Islet of Langerhans (tissue), 1 donor: ENCODE data around the gene LUZP2.

Experiments used
- FAIRE-seq: peaks from one replicate; lab custom pipeline; 2011; peaks lifted over from hg19 to GRCh38; lab: Jason Lieb, UNC

LUZP2 gene

DNA sequence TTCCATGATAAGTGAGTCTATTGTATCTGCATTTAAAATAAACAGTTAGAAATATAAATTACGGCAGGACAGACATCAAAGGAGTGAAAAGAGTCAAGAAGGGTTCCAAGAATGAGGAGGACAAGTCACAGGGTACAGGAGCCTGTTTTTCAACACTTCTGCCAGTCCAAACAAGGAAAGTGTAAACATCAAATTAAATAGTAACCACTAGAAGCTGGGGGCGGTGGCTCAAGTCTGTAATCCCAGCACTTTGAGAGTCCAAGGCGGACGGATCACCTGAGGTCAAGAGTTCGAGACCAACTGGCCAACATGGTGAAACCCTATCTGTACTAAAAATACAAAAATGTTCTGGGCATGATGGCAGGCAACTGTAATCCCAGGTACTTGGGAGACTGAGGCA lies 219.6 kb downstream of the LUZP2 start:
- no peak for FAIRE-seq

DNA sequence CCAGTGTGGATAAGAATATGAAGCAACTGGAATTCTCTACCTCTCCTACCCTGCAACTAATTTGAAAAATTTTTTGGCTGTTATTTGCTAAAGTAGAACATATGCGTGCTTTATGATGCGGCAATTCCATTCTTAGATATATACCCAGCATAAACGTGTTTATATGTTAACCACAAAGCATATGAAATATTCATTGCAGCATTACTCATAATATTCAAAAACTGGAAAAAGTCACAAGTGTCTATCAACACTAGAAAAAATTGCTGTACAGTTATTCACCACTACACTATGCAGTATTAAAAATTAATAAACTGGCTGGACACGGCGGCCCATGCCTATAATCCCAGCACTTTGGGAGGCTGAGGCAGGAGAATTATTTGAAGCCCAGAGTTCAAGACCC lies 226.4 kb downstream of the LUZP2 start:
- no peak for FAIRE-seq

DNA sequence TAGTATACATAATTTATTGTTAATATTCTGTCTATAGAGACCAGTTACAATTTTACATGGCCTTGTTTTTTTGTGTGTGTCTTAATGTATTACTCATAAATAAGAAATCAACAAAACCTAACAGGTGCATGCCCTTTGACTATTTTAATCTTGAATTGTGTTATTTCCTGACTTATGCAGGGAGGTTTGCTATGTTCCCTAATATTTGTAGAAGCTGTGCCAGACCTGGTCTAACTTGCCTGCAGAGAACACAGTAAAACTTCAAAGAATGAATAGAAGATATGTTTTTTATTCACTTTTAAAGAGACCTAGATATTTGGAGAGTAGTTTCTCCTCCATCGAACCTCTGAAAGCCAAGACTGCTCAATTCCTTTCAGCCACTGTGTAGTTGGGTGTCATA lies 234.7 kb downstream of the LUZP2 start:
- FAIRE-seq, result no peak

DNA sequence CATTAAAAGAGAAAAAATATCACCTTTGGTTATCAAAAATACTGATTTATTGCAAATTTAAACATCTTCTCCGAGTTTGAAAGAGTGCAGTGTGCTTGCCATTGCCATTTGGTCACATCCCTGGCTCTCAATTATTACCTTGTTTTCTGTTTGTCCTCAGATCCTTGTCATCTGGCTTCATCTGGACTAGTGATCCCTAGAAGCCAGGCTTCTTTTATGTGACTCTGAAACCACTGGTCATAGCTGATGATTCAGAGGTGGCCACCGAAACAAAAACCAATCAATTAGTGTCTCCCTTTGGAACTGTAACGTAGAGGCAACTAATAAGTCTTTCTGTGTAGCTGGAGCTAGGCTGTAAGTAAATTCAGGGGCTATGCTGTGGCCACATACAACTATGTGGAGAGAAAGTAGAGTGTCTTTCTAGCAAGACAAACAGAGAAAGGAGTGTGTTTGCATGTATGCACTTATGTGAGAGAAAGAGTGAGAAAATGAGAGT lies 237.9 kb downstream of the LUZP2 start:
- FAIRE-seq, result no peak

DNA sequence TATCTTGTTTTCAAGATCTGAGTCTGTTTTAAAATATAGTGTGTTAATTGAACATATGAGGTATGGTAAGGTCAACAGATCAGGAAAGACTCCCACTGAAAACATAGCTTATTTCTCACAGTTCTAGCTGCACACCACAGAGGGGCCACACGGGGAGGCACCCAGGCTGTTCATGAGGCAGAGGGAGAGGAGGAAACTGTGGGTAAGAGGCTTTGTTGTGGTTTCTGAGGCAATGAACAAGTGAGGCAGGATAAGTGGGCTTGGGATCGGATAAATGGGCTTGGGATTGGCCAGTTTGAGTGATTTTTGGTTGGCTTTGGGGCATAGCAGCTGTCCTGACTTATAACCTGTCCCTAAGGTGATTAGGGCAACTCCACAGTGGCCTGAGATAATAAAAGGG lies 242.1 kb downstream of the LUZP2 start:
- FAIRE-seq, result no peak

DNA sequence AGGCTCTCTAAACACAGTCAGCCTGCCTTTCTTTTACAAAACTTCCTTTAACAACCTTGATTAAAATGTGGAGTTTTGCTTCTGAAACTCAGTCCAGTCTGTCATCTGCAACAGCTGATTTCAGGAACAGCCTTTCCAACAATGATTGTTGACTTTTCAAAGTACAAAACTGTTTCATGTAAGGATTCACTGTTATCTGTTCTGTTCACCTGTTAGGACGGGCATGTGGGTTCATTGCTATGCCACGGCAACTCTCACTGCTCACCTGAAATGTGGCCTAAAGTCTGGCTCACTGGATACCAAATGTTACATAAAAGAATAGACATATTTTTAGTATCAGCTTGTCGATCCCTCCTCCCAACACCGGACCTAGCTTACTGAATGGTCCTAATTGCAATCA lies 242.8 kb downstream of the LUZP2 start:
- no peak for FAIRE-seq

DNA sequence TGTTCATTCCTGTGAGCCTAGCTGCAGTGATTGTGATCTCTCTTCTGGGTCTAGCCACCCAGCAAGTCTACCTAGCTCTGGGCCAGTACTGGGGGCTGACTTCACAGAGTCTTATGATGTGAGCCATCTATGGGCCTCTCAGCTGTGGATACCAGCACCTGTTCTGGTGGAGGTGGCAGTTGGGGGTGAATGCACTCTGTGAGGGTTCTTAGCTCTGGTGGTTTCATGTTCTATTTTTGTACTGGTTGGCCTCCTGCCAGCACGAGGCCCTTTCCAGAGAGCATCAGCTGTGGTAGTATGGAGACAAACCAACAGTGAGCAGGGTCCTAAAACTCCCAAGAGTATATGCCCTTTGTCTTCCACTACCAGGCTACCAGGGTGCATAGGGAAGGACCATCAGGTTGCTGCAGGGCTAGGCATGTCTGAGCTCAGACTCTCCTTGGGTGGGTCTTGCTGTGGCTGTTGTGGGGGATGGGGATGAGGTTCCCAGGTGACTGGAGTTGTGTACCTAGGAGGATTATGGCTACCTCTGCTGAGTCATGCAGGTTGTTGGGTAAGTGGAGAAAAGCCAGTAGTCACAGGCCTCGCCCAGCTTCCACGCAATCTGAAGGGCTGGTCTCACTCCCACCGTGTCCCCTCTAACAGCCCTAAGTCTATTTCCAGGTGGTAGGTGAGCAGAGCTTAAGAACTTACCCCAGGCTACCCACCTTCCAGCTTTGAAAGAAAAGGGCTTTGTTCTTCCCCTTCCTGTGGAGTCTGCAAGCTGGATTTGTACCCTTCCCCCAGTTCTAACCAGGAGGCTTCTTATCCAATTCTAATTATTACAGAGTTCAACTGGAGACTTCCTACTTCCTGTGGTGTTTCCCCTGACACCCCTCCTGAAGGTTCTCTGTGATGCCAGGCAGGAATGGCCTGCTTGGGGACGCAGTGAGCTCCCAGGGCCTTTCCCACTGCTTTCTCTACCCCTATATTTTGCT lies 250.7 kb downstream of the LUZP2 start:
- FAIRE-seq, result no peak

DNA sequence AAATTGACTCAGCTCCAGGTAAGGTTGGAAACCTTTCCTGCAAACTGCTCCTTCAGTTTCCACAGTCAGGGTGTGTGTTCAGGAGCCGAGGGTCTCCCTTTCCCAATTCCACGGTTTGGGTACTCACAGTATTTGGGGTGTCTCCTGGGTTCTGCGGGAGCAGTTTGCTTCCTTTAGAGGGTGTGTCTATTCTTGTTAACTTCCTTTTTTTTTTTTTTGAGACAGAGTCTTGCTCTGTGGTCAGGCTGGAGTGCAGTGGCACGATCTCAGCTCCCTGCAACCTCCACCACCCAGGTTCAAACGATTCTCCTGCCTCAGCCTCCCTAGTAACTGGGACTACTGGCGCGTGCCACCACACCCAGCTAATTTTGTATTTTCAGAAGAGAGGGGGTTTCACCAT lies 251.4 kb downstream of the LUZP2 start:
- no peak for FAIRE-seq

DNA sequence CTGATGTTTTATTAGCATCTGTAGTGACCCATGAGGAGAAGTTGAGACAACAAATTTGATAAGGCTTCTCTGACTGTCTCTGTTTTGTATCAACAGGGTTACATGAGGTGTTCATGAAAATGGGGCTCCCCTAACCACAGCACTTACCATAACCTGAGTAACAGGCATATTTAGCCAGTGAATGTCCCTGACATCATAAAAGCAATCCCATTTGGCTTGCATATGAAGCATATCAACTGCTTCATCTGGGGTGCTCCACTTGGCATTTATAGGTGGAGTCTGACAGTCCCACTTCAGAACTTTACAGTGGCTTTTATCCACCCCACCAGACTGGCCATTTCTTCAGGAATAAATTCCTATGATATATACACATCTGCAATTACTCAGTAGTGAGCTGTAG lies 257.6 kb downstream of the LUZP2 start:
- no peak for FAIRE-seq

DNA sequence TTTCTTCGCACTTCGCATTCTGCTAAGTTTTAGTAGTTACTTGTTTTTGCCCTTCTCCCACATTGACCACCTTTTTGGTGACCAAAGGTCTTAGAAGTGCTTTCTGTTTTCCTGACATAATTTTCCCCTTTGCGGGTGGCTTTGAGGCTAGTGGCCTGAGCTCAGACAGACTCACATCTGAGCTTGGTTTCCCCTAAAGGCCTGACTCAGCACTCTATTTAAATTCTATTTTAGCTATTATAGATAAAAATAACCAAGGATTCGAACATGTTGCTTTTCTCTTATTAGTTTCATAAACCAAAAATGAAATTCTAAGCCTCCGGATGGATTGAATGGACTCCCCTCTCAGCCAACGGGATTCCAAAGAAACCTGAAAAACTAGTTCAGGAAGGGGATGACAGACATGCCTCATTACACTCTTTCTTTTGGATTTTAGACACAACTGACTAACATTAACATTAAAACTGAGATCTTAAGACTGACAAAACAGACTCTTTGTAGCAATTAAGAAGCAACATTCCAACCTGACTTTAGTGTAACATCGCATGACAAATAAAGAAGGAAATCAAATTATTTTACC lies 258.5 kb downstream of the LUZP2 start:
- FAIRE-seq, result no peak

DNA sequence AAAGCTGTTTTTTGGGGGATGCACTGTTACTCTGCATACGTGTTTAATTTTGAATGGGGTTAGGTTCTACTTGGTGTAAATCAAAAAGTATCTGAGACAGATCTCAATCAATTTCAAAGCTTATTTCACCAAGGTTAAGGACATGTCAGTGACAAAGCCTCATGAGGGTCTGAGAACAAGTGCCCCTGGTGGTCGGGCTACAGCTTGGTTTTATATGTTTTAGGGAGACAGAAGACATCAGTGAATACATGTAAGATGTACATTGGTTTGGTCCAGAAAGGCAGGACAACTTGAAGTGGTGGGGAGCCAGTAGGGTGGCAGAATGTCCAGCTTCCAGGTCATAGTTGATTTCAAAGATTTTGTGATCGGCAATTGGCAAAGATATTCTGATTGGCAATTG lies 262.9 kb downstream of the LUZP2 start:
- FAIRE-seq, result no peak

DNA sequence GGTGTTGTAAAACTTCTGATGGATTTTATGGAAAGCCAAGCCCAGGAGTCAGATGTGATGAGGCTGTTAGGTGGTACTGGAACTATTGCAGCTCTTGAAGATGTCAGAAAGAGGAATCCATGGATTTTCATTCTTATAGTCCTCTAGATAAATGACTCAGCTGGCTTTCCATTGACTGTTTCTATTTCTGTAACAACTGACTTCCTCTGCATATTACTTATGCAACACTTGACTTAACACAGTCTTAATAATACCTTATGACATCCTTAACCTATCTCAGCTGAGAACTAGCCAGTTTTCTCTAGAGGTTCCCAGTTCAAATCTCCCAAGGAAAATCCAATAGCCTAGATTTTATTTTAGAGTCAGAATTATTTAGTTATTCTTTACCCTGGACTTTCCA lies 263.8 kb downstream of the LUZP2 start:
- FAIRE-seq, result no peak

DNA sequence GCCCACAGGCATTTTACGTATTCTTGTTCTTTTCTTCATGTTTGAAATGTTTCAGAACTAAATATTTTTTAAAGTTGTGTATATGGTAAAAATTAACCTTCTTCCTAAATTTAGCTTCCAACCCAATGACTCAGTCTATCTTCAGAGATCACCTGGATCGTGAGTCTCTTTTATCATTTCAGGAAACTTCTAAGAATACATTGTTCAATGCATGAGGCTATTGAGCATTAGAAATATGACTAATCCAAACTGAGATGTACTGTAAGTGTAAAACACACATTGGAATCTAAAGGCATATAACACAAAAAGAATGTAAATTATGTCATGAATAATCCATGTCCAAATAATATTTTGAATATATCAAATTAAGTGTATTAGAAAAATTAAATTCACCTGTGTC lies 265.2 kb downstream of the LUZP2 start:
- no peak for FAIRE-seq

DNA sequence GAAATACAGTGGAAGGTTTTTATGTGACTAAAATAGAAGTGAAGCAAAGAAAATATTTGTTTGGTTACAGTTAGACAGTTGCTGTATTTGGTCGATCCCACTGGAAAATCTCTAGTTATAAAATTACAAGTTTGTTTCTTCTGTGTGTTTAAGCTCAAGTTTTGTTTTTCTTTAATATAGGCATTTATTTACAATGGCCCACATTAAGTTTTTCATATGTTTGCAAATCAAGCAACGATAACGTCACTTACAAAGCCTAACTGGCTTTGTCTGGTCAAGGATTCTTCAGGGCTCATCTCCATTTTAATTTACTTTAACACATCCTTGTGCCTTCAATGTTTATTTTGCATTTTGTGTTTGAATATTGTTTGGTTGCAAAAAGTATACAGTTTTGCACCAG lies 270.6 kb downstream of the LUZP2 start:
- no peak for FAIRE-seq

DNA sequence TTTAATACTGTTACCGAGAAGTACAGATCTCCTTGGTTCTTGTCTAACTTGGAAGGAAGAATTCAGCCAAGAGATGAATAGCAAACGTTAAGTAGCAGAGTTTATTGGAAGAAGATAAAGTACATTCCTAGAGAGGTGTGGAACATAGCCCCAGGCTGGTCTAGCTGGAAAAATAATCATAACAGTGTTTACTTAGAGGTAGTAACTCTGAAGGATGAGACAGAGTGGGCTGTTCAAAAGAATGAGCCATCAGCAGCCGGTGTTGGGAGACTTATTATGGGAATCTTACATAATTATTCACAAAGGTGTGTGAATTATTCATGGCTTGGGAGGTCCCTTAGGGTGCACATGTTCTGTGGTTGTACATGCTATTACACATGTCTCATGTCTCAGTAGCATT lies 276.5 kb downstream of the LUZP2 start:
- no peak for FAIRE-seq

DNA sequence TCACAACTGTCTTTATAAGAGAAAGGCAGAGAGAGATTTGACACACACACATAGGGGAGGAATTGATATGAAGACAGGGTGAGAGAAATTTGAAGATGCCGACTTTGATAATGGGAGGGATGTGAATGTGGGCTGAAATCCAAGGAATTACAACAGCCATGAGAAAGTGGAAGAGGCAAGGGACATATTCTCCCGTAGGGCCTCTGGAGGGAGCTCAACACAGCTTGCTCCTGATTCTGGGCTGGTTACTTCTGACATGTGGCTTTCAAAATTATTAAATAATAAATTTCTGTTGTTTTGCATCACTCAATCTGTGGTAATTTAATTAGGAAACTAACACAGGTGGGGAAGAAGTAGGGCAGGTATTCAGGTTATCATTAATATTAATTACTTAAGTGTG lies 282.9 kb downstream of the LUZP2 start:
- FAIRE-seq, result no peak

DNA sequence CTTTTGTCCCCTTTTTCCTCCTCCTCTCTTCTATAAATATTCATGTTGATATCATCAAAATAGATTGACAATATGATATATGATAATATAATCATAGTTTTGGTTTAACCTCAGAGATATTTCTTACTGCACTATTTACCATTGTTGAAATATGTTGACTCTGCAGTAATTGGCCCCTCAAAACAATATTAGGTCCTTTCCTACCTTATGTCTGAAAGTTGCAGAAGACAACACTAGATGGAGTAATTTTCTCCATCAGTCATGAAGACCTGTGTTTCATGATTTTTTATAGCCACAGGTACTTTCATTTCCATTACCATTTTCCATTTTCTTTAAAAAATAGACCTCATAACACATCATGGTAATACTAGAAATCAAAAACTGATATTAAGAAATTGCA lies 284.4 kb downstream of the LUZP2 start:
- FAIRE-seq, result no peak

DNA sequence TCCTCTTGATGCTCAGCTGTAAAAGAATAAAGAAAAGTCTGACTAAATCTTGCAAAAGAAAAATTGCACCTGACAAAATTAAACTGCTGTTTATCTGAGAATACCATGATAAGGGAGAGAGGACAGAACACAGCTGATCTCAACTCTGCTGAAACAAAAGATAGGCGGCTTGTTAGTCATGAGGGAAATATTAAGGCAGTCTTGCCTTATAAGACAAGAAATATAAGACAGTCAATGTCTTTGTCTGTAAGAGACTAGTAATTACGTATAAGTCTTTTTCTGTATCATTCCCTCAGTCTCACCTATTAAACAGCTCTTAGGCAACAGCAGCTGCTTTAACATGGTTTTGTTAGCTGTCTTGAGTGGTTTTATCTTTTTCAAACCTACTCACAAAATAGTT lies 296.6 kb downstream of the LUZP2 start:
- FAIRE-seq, result no peak

DNA sequence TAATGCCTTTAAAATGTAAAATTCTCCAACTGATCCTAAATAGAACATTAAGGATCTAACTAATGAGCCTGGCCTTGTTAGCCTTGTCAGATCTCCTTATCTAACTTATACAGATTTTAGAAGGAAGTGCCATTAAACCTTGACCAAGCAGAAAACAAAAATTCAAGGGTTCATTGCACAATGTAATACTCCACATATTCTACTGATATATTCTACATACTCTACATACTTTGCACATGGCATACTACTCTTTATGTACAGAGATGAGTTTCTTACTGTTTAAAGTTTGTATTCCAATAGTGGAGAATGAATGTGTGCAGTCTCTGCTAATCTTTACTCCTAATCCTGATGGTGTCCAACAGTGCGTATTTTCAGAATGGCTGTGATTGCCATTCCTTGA lies 297.2 kb downstream of the LUZP2 start:
- no peak for FAIRE-seq

DNA sequence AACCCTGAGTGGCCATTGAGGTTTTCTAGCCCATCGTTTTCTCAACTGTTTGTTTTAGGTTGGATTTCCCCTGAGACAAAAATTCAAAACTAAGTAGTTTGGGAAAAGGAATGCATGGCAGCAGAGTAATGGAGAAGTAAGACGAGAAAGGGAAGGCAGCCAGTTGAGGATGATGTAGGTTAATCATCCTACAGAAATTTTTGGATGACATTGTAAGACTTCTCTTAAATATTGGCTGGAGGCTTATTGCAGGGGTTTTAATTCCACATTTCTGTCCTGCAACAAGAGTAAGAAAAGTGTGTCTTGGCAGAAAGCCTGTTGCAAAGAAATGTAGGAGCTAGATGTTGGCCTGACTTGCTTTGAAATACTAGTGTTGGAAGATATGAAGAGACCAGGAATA lies 308.8 kb downstream of the LUZP2 start:
- FAIRE-seq, result no peak

DNA sequence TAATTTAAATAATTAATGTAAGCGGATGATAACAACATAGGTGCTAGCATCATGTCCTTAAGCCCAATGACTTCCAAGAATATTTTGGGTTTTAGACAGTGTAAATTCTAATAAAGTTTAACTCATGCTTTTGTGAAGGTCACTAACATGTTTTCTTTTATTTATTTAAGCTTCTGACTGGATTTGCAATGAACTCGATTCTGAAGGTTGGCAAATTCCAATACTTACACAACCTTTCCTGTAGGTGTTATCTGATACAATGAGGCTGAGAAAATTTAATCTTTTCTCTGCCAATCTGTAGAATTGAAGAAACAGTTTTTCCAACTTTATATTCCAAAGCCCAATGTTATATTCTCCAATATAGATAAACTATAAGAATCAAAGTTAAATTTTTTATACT lies 311.3 kb downstream of the LUZP2 start:
- FAIRE-seq, result no peak

DNA sequence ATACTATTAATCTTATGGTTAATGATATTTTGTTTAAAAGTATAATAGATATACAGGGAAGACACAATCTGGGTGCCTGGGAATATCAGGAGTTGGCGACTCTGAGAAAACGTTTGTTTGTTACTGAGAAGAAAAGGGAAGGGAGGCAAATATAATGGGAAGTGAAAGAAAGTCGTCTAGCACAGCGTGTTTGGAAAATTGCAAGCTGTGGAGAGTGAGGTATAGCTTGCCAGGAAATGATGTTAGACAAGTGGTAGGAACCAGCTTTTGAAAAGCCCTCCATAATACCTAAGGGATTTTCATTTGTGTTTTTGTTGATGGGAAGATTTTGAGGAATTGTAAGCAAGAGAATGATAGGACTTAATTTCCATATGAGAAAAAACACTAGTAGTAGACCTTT lies 322.2 kb downstream of the LUZP2 start:
- FAIRE-seq, result no peak

DNA sequence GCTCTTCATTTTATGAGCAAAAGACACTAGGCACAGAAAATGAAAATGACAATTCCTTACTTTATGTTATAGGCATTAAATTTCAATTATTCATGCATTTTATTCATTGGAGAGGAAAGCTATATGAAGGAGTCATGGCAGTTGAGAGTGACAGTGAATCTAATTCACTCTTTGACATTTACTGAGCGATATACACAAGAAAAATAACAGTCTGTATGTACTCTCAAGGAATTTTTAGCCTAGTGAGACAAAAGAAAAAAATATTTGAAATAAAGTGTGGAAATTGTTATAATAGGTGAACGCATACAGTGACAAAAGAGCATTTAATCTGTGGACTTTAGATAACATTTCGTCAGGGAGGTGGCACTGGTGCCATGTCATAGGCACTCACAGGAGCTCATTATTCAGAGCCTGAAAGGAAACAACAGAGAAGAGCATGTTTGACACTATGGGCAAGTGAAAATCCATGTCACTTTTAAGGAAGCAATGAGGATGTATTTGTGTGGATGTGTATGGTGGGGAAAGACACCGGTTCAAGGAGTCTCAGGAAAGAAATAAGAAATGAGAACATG lies 323.1 kb downstream of the LUZP2 start:
- FAIRE-seq, result no peak

DNA sequence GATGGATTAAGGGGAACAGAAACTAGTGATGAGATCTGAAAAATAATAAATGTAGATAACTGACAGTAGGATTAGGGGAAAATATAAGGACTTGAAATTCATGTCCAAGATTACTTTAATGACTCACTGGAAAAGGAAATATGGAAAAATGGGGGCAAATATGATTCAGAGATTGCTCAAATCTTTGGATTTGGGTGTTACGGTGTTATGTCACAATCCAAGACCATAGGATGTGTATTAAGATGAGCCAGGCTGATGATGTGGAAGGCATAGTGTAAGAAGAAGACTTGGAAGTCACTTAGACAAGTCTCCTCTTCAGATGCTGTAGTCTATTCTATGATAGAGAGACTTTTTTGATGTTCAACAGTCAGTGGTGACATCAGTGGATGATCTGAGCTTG lies 323.7 kb downstream of the LUZP2 start:
- no peak for FAIRE-seq
